CD4-positive, CD25-positive, alpha-beta regulatory T cell (primary cell): ENCODE results near the gene EPO. TPM values are rescaled to one million over a fixed set of nuclear protein-coding genes. Genes with fewer than 3 reads are reported as not detected.

Experiments used
- ATAC-seq, 2 donors: fragments of 150-1000 bp; cut with Tn5 transposase; one replicate each; pipeline ENCODE4 v1.10.0; 2021; ENCODE audit warnings: low read depth in 2 of 2, moderate number of reproducible peaks in 2 of 2, moderate library complexity in 1 of 2
- DNase-seq, 3 donors: peaks; one replicate each; pipeline versions ENCODE4 v3.0.0 to v3.0.0-alpha.2; 2012 to 2022; ENCODE audit warnings: mixed read lengths in 1 of 3
- H3K27ac ChIP-seq: one replicate; pipeline ENCODE4 v1.7.0; 2013; ENCODE audit warnings: mild to moderate bottlenecking, low read length; ENCODE audit not compliant: insufficient read depth, poor library complexity, severe bottlenecking
- H3K27me3 ChIP-seq: one replicate; pipeline ENCODE4 v1.7.0; 2013; ENCODE audit warnings: low read length; ENCODE audit not compliant: control insufficient read depth, insufficient read depth
- H3K36me3 ChIP-seq: one replicate; pipeline ENCODE4 v1.7.0; 2013; ENCODE audit warnings: mild to moderate bottlenecking, low read length, moderate library complexity; ENCODE audit not compliant: control insufficient read depth, insufficient read depth
- H3K4me1 ChIP-seq: 2 replicates; pipeline ENCODE4 v1.7.0; 2013; ENCODE audit warnings: mild to moderate bottlenecking, low read length; ENCODE audit not compliant: insufficient read depth, control insufficient read depth, poor library complexity, severe bottlenecking
- H3K4me3 ChIP-seq: one replicate; pipeline ENCODE4 v1.7.0; 2013; ENCODE audit warnings: low read depth, mild to moderate bottlenecking, low read length, moderate library complexity
- H3K9me3 ChIP-seq, 2 experiments: 1 replicate in 1 of 2; 2 replicates in 1 of 2; pipeline ENCODE4 v1.7.0; 2013; ENCODE audit warnings: low read length in 2 of 2, mild to moderate bottlenecking in 1 of 2, moderate library complexity in 1 of 2; ENCODE audit not compliant: control insufficient read depth in 2 of 2
- H3K27ac Mint-ChIP-seq, 3 donors: one replicate each; pipeline ENCODE4 v1.8.0; 2020 to 2022; ENCODE audit warnings: mild to moderate bottlenecking in 3 of 3, mixed read lengths in 3 of 3, moderate library complexity in 2 of 3
- H3K27me3 Mint-ChIP-seq: one replicate; pipeline ENCODE4 v1.8.0; 2022; ENCODE audit warnings: mild to moderate bottlenecking, mixed read lengths
- H3K36me3 Mint-ChIP-seq: one replicate; pipeline ENCODE4 v1.8.0; 2020; ENCODE audit warnings: mixed read lengths
- H3K4me1 Mint-ChIP-seq, 4 donors: one replicate each; pipeline ENCODE4 v1.8.0; 2020 to 2022; ENCODE audit warnings: mixed read lengths in 4 of 4, mild to moderate bottlenecking in 1 of 4
- H3K4me3 Mint-ChIP-seq, 4 donors: one replicate each; pipeline ENCODE4 v1.8.0; 2020 to 2022; ENCODE audit warnings: mild to moderate bottlenecking in 4 of 4, mixed read lengths in 4 of 4, moderate library complexity in 3 of 4
- H3K9me3 Mint-ChIP-seq, 7 donors: one replicate each; pipeline ENCODE4 v1.8.0; 2020 to 2022; ENCODE audit warnings: mixed read lengths in 7 of 7, mild to moderate bottlenecking in 3 of 7, moderate library complexity in 2 of 7
- polyA plus RNA-seq, 4 donors: library from polyadenylated mRNA; unstranded; fragments of 300-500 nt; fragmentation: Illumina TruSeq; gene quantifications; one replicate each; pipeline ENCODE4 v1.2.3, GENCODE V29; 2021
- total RNA-seq: library from RNA; stranded (reverse); gene quantifications from one replicate; pipeline ENCODE4 v1.2.3, GENCODE V29; 2022

EPO gene
- total and polyA plus RNA-seq, 5 donors from 2014 or later = 0.23 TPM; not detected in 4

DNA sequence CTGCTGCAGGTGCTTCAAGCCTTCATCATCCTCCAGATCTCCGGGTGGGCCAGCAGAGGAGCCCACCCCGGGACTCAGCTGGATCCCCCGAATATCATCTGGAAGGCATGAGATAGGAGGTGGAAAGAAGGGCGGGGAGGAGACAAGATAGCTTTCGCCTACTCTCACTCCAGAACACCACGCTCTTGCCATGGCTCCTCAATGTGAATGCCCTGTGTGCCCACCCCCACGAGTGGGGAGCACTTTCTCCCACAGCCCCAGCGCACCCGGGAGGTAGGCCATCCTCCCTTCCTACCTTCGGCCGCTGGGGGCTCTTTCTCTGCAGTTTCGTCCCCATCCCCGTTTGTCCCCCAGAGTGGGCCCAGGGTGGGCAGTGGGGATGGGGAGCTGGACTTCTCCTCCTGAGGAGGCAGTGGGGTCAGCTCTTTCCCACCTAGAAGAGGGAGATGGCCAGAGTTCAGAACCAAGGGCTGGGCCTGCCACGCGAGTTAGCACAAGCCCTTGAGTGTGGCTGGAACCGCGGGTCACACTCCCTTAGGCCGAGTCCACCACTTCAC is 35.1 kb upstream of the EPO start:
- Mint-ChIP-seq H3K27ac (peak overlapping the region in 1 of 3 donors; percentile 55), H3K9me3 (peaks cover 0 to 1% (median 0%) of the 10 kb centered on the region in 7 donors), H3K36me3 (peaks cover 14% of the 10 kb centered on the region), H3K4me1 (peaks cover 3 to 36% (median 10%) of the 10 kb centered on the region in 4 donors), H3K4me3 (no peak overlapping the region), H3K27me3 (no peaks in the 10 kb centered on the region)
- Histone ChIP-seq H3K9me3 (no peaks in the 10 kb centered on the region), H3K27me3 (no peaks in the 10 kb centered on the region), H3K36me3 (peaks cover 53% of the 10 kb centered on the region), H3K4me1 (peaks cover 22% of the 10 kb centered on the region), H3K4me3 (no peak overlapping the region), H3K27ac (no peak overlapping the region)
- no peak for ATAC-seq
- DNase-seq = no peak

- no peak overlapping the region for H3K27ac Mint-ChIP-seq
- peaks cover 19% of the 10 kb centered on the region for H3K4me1 ChIP-seq
- H3K9me3 Mint-ChIP-seq = no peaks in the 10 kb centered on the region
- H3K27me3 Mint-ChIP-seq = no peaks in the 10 kb centered on the region
- peak overlapping the region in 1 of 4 donors; percentile 46 for H3K4me3 Mint-ChIP-seq
- H3K27ac ChIP-seq = no peak overlapping the region
- peaks cover 0 to 31% (median 7%) of the 10 kb centered on the region in 4 donors for H3K4me1 Mint-ChIP-seq
- H3K36me3 Mint-ChIP-seq = peaks cover 14% of the 10 kb centered on the region
- no peaks in the 10 kb centered on the region for H3K9me3 ChIP-seq
- H3K36me3 ChIP-seq = peaks cover 53% of the 10 kb centered on the region
- DNase-seq (no peak), ATAC-seq (no peak)
- no peak overlapping the region for H3K4me3 ChIP-seq
- no peaks in the 10 kb centered on the region for H3K27me3 ChIP-seq
These were observed 34.6 kb upstream of the EPO start for GRCh38 chr7:100685631-100686145.

- Histone ChIP-seq H3K27me3 (no peaks in the 10 kb centered on the region), H3K36me3 (peaks cover 53% of the 10 kb centered on the region), H3K27ac (no peak overlapping the region), H3K4me1 (peaks cover 19% of the 10 kb centered on the region), H3K9me3 (no peaks in the 10 kb centered on the region), H3K4me3 (no peak overlapping the region)
- ATAC-seq (no peak), DNase-seq (no peak)
- H3K36me3 Mint-ChIP-seq = peaks cover 14% of the 10 kb centered on the region
- H3K4me1 Mint-ChIP-seq = peaks cover 0 to 27% (median 7%) of the 10 kb centered on the region in 4 donors
- H3K9me3 Mint-ChIP-seq = no peaks in the 10 kb centered on the region
- H3K27ac Mint-ChIP-seq = no peak overlapping the region
- H3K27me3 Mint-ChIP-seq = no peaks in the 10 kb centered on the region
- peak overlapping the region in 1 of 4 donors; percentile 61 for H3K4me3 Mint-ChIP-seq
These were observed 34.0 kb upstream of the EPO start for GRCh38 chr7:100686201-100686821.

DNA sequence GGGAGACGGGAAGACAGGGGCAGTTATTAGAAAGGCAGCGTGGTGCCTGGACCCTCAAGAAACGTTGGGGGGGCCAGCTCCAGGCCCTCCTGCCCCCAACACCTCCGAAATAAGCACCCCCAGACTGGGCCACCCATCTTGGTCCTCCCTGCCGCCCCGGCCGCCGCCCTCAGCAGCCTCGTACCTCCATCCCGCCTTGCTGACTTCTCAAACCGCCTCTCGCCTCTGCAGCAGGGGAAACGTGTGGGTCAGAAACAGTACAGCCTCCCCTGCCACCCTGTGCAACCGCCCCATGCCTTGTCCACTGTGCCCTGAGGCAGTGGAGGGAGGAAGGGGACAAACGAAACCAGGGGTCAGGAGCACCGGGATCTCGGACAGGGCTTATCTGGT is 33.5 kb upstream of the EPO start:
- Histone ChIP-seq H3K9me3 (no peaks in the 10 kb centered on the region), H3K27me3 (no peaks in the 10 kb centered on the region), H3K4me1 (peaks cover 20% of the 10 kb centered on the region), H3K27ac (no peak overlapping the region), H3K36me3 (peaks cover 53% of the 10 kb centered on the region), H3K4me3 (no peak overlapping the region)
- peaks cover 3 to 26% (median 10%) of the 10 kb centered on the region in 4 donors for H3K4me1 Mint-ChIP-seq
- no peaks in the 10 kb centered on the region for H3K27me3 Mint-ChIP-seq
- DNase-seq (no peak), ATAC-seq (no peak)
- no peak overlapping the region for H3K27ac Mint-ChIP-seq
- no peaks in the 10 kb centered on the region for H3K9me3 Mint-ChIP-seq
- H3K4me3 Mint-ChIP-seq = peak overlapping the region in 1 of 4 donors; percentile 61
- peaks cover 14% of the 10 kb centered on the region for H3K36me3 Mint-ChIP-seq

- Histone ChIP-seq H3K4me1 (peaks cover 24% of the 10 kb centered on the region), H3K27me3 (no peaks in the 10 kb centered on the region), H3K4me3 (no peak overlapping the region), H3K27ac (no peak overlapping the region), H3K9me3 (no peaks in the 10 kb centered on the region), H3K36me3 (peaks cover 53% of the 10 kb centered on the region)
- no peak overlapping the region for H3K4me3 Mint-ChIP-seq
- no peak for ATAC-seq
- no peak for DNase-seq
- no peak overlapping the region for H3K27ac Mint-ChIP-seq
- H3K27me3 Mint-ChIP-seq = no peaks in the 10 kb centered on the region
- peaks cover 5 to 30% (median 14%) of the 10 kb centered on the region in 4 donors for H3K4me1 Mint-ChIP-seq
- no peaks in the 10 kb centered on the region for H3K9me3 Mint-ChIP-seq
- peaks cover 14% of the 10 kb centered on the region for H3K36me3 Mint-ChIP-seq
These were observed 33.0 kb upstream of the EPO start for GRCh38 chr7:100687261-100687660.

- Histone ChIP-seq H3K4me1 (peaks cover 30% of the 10 kb centered on the region), H3K27me3 (no peaks in the 10 kb centered on the region), H3K9me3 (no peaks in the 10 kb centered on the region), H3K27ac (no peak overlapping the region), H3K36me3 (peaks cover 51% of the 10 kb centered on the region), H3K4me3 (no peak overlapping the region)
- no peak for DNase-seq
- Mint-ChIP-seq H3K36me3 (peaks cover 14% of the 10 kb centered on the region), H3K27ac (peak overlapping the region in 1 of 3 donors; percentile 66), H3K4me1 (peaks cover 6 to 36% (median 20%) of the 10 kb centered on the region in 4 donors), H3K27me3 (no peaks in the 10 kb centered on the region), H3K4me3 (no peak overlapping the region), H3K9me3 (no peaks in the 10 kb centered on the region)
- no peak for ATAC-seq
These were observed 32.4 kb upstream of the EPO start for GRCh38 chr7:100687751-100688300.

- peaks cover 36% of the 10 kb centered on the region for H3K4me1 ChIP-seq
These were observed 31.9 kb upstream of the EPO start for GRCh38 chr7:100688326-100688860.

More at GRCh38 chr7:100688326-100688860, 31.9 kb upstream of the EPO start:
- H3K27me3 ChIP-seq = no peaks in the 10 kb centered on the region
- DNase-seq = no peak
- peaks cover 46% of the 10 kb centered on the region for H3K36me3 ChIP-seq
- Mint-ChIP-seq H3K9me3 (peaks cover 0 to 2% (median 0%) of the 10 kb centered on the region in 7 donors), H3K27ac (peak overlapping the region in 1 of 3 donors; percentile 26), H3K4me1 (peaks cover 11 to 39% (median 25%) of the 10 kb centered on the region in 4 donors), H3K36me3 (peaks cover 12% of the 10 kb centered on the region), H3K27me3 (no peaks in the 10 kb centered on the region), H3K4me3 (no peak overlapping the region)
- no peaks in the 10 kb centered on the region for H3K9me3 ChIP-seq
- H3K4me3 ChIP-seq = no peak overlapping the region
- no peak overlapping the region for H3K27ac ChIP-seq
- ATAC-seq = no peak
